ENCODE data around the gene BLTP3B. TPM values are rescaled to one million over a fixed set of nuclear protein-coding genes. Genes with fewer than 3 reads are reported as not detected.

Gene BLTP3B
- total RNA-seq, 1 donor from 2014 or later, result 22.5 TPM

DNA sequence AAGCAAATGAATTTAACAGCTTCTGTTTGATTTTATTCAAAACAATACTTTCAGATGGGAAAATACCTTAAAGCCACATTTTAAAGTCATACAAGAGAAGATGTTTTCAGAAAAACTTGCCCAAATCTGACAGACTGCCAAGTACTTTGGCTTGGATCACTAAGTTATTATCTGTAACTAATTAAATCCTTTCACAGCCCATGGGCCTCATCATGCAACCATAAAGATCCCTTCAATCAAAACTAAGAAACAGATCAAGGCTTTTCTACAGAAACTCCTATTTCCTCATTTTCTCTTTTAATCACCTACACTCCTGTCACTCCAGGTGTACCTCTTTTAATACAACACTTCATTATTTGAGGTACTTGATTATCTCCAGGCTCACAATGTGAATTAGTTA lies 28.1 kb downstream of the BLTP3B start:
- H3K27me3 Mint-ChIP-seq, result no peaks in the 10 kb centered on the region
- no peak for DNase-seq
- intact Hi-C loops (cut with micrococcal nuclease), result no loop called here
- H3K4me3 Mint-ChIP-seq, result no peak overlapping the region
- POLR2A ChIA-PET, result no interaction called here
- H3K36me3 Mint-ChIP-seq (ENCODE audit: low read depth), result peaks cover 13% of the 10 kb centered on the region
- peaks cover under 1% of the 10 kb centered on the region for H3K9me3 Mint-ChIP-seq
- H3K4me1 Mint-ChIP-seq, result peaks cover 31% of the 10 kb centered on the region
- TF ChIP-seq, protein P1, sequence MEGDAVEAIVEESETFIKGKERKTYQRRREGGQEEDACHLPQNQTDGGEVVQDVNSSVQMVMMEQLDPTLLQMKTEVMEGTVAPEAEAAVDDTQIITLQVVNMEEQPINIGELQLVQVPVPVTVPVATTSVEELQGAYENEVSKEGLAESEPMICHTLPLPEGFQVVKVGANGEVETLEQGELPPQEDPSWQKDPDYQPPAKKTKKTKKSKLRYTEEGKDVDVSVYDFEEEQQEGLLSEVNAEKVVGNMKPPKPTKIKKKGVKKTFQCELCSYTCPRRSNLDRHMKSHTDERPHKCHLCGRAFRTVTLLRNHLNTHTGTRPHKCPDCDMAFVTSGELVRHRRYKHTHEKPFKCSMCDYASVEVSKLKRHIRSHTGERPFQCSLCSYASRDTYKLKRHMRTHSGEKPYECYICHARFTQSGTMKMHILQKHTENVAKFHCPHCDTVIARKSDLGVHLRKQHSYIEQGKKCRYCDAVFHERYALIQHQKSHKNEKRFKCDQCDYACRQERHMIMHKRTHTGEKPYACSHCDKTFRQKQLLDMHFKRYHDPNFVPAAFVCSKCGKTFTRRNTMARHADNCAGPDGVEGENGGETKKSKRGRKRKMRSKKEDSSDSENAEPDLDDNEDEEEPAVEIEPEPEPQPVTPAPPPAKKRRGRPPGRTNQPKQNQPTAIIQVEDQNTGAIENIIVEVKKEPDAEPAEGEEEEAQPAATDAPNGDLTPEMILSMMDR (IDR thresholded peaks at IDR 0.05), result no peak
- CTCF ChIA-PET, result no interaction called here
- no peak overlapping the region for H3K27ac Mint-ChIP-seq
- ATAC-seq (ENCODE audit: low read depth), result no peak

DNA sequence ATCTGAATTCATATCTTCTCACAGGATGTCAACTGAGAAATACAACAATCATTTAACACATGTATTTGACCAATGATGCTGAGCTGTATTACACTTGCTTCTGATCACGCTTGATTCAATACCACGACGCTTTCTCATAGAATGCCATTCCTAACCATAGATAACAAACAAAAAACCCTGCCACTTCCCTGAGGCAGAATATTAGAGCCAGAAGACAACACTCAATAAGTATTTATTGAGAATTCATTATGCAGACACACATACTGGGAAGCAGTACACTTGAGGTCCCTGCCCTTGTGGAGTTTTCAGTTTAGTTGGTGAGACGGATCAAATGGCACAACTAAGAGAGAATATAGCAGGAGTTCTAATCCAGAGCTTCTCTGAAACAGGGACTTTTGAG lies 32.4 kb downstream of the BLTP3B start:
- POLR2A ChIA-PET, result interaction anchor here (0.6 kb wide), 1 partner anchor 1556 kb away, joined by 5 read pairs; no protein-coding TSS in a partner anchor
- no peak for DNase-seq
- Mint-ChIP-seq H3K4me3 (no peak overlapping the region), H3K27me3 (no peaks in the 10 kb centered on the region), H3K9me3 (peaks cover 2% of the 10 kb centered on the region), H3K36me3 (ENCODE audit: low read depth) (peaks cover 35% of the 10 kb centered on the region), H3K4me1 (peaks cover 18% of the 10 kb centered on the region), H3K27ac (no peak overlapping the region)
- CTCF ChIA-PET, result no interaction called here
- no peak for ATAC-seq (ENCODE audit: low read depth)
- intact Hi-C loops (cut with micrococcal nuclease), result no loop called here
- TF ChIP-seq, protein P1 (IDR thresholded peaks at IDR 0.05), result no peak

DNA sequence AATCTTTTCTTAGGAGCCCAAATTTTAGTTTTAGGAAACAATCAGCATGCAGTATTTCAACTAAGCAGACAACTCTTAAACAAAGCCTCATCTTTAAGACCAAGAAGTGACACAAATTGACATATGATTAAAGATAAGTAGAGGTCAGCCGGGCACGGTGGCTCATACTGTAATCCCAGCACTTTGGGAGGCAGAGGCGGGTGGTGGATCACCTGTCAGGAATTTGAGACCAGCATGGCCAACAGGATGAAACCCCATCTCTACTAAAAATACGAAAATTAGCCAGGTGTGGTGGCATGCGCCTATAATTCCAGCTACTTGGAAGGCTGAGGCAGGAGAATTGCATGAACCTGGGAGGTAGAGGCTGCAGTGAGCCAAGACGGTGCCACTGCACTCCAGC lies 35.8 kb downstream of the BLTP3B start:
- no peaks in the 10 kb centered on the region for H3K27me3 Mint-ChIP-seq
- TF ChIP-seq, protein P1 (IDR thresholded peaks at IDR 0.05), result no peak
- ChIA-PET CTCF (no interaction called here), POLR2A (no interaction called here)
- no peak overlapping the region for H3K4me3 Mint-ChIP-seq
- peaks cover 2% of the 10 kb centered on the region for H3K9me3 Mint-ChIP-seq
- H3K4me1 Mint-ChIP-seq, result peaks cover 2% of the 10 kb centered on the region
- no peak for ATAC-seq (ENCODE audit: low read depth)
- H3K36me3 Mint-ChIP-seq (ENCODE audit: low read depth), result peaks cover 46% of the 10 kb centered on the region
- intact Hi-C loops (cut with micrococcal nuclease), result no loop called here
- no peak overlapping the region for H3K27ac Mint-ChIP-seq
- no peak for DNase-seq

DNA sequence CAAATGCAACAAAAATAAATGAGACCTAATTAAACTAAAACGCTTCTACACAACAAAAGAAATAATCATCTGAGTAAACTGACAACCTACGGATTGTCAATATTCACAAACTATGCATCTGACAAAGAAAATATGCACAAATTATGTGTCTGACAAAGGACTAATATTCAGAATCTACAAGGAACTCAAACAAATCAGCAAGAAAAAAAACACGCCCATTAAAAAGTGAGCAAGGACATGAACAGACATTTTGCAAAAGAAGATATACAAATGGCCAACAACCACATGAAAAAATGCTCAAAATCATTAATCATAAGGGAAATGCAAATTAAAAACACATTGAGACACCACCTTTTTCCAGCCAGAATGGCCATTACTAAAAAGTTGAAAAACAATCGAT lies 37.0 kb downstream of the BLTP3B start:
- CTCF ChIA-PET, result no interaction called here
- intact Hi-C loops (cut with micrococcal nuclease), result no loop called here
- no peaks in the 10 kb centered on the region for H3K27me3 Mint-ChIP-seq
- H3K27ac Mint-ChIP-seq, result no peak overlapping the region
- DNase-seq (no peak), ATAC-seq (ENCODE audit: low read depth) (no peak)
- peaks cover 2% of the 10 kb centered on the region for H3K4me1 Mint-ChIP-seq
- H3K36me3 Mint-ChIP-seq (ENCODE audit: low read depth), result peaks cover 56% of the 10 kb centered on the region
- TF ChIP-seq, protein P1 (IDR thresholded peaks at IDR 0.05), result no peak
- POLR2A ChIA-PET, result no interaction called here
- H3K4me3 Mint-ChIP-seq, result no peak overlapping the region
- peaks cover 2% of the 10 kb centered on the region for H3K9me3 Mint-ChIP-seq

DNA sequence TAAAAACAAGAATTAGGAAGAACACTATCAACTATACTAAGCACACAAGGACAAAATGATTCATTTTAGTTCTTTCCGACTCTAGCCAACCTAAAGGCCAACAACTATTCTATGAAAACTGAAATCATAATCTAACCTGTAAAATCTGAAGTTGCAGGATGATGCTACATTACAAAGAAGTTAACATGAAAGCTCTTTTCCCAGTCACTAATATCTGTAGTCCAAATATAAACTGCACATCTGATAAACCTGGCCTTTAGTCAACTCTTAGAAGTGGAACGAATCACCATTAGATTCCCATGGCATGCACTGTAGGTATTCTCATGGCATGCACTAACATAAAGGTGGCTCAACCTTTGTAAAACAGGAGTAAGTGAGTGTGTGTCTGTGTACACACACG lies 41.7 kb downstream of the BLTP3B start:
- CTCF ChIA-PET, result no interaction called here
- ATAC-seq (ENCODE audit: low read depth), result no peak
- Mint-ChIP-seq H3K27ac (no peak overlapping the region), H3K4me1 (no peaks in the 10 kb centered on the region), H3K36me3 (ENCODE audit: low read depth) (peaks cover 53% of the 10 kb centered on the region), H3K4me3 (no peak overlapping the region), H3K27me3 (no peaks in the 10 kb centered on the region), H3K9me3 (no peaks in the 10 kb centered on the region)
- no peak for DNase-seq
- TF ChIP-seq, protein P1 (IDR thresholded peaks at IDR 0.05), result no peak
- POLR2A ChIA-PET, result interaction anchor here (0.7 kb wide), 1 partner anchor 74 kb away, joined by 4 read pairs; no protein-coding TSS in a partner anchor
- intact Hi-C loops (cut with micrococcal nuclease), result no loop called here

Other genes with a start within 250 kb of the BLTP3B start
- gene ANKS1B, start 157.9 kb downstream of the BLTP3B start, total RNA-seq, result not detected in 2 replicates
- 23.5 and 27.5 TPM in 2 replicates for gene ACTR6, start 57.9 kb upstream of the BLTP3B start, total RNA-seq
- 0.49 and 0.81 TPM in 2 replicates for gene DEPDC4, start 124.2 kb upstream of the BLTP3B start, total RNA-seq
- 34.7 and 38.7 TPM in 2 replicates for gene SCYL2, start 124.3 kb upstream of the BLTP3B start, total RNA-seq
- gene SLC17A8, start 214.2 kb upstream of the BLTP3B start, total RNA-seq, result not detected in 2 replicates